GM19328 (cell line): ENCODE data around the gene WDR86.

Source experiments
- ATAC-seq: cut with Tn5 transposase; IDR thresholded peaks from one replicate; pipeline ENCODE4 v1.9.1; 2021; ENCODE audit warnings: mild to moderate bottlenecking, moderate library complexity; ENCODE audit not compliant: unreplicated experiment

Gene WDR86

DNA sequence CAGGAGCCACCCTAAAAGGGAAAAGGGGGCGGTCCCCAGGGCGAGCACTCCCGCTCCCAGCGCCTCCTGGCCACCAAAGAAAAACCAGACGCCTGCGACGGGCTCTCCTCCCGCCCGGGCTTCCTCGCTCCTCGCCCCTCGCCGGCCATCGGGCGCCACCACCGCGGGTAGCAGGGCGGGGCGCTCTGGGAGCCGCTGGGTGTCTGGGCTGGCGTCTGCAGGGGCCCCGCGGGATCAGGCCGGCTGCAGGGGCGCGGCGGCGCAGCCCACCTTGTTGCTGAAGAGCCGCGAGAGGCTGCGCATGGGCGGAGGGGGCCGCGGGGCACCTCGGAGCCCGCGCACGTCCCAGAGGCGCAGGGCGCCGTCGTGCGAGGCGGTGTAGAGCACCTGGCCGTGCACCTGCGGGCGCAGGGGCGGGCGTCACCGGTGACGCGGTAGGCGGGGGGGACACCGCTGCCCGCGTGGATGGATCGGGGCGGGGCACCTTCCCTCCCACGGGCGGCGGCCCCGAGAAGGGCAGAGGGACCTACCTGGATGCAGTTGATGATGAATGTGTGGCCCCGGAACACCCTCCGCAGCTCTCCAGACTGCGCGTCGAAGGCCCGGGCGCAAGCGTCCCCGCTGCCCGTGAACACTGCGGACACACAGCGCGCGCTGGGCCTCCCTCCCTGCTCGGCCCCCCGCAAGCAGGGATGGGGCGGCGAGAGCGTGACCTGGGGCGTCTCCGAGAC lies 28.3 kb downstream of the WDR86 start:
- ATAC-seq: no peak

DNA sequence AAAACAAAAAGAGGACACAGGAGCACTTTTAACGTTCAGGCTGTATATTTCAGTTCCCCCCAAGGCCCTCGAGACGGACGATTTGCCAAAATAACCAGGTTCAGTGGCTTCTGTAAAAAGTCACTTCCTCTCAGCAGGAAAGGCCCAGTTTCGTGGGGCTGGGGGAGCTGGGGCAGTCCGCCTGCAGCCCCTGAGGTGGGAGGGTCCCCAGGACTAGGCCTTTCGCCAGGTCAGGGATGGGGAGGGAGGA lies 28.8 kb downstream of the WDR86 start:
- no peak for ATAC-seq

DNA sequence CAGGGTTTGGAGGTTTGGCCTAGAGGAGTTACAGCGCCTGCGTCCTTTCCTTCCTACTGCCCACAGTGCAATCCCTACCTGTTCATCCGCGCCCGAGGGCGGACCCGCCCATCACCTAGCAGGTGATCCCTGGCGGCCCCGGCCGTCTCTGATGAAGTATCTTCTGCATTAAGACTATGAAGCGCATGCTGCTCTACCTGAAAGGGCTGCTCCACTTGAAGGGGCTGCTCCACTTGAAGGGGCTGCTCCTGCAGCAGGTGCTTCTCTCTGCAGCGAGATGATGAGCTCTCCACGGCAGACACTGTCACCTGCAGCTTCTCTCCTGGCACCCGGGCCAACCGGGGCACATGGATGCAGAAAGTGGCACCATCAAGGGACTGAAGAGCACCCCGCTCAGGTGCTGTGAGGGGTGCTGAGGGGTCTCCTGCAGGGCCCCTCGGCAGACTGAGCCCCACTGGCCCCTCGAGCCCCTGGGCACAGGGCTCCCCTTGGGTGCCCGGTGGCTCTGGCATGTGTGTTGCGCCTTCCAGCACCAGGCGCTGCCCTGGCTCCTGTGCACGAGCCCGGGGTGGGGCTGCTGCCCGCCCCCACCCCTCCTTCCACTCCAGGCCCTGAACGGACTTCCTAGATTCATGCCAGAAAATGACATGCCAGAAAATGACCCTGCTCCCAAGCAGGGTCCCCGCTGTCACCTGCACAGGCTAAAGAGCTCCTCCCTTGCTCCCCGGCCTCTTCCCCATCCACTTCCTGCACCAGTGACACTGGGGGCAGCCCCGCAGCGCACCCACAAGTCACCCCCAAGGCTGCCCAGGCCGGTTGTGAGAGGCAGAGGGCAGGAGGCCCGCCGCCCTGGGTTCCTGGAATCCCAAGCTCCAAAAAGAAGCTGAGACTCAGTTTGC lies 29.4 kb downstream of the WDR86 start:
- no peak for ATAC-seq

DNA sequence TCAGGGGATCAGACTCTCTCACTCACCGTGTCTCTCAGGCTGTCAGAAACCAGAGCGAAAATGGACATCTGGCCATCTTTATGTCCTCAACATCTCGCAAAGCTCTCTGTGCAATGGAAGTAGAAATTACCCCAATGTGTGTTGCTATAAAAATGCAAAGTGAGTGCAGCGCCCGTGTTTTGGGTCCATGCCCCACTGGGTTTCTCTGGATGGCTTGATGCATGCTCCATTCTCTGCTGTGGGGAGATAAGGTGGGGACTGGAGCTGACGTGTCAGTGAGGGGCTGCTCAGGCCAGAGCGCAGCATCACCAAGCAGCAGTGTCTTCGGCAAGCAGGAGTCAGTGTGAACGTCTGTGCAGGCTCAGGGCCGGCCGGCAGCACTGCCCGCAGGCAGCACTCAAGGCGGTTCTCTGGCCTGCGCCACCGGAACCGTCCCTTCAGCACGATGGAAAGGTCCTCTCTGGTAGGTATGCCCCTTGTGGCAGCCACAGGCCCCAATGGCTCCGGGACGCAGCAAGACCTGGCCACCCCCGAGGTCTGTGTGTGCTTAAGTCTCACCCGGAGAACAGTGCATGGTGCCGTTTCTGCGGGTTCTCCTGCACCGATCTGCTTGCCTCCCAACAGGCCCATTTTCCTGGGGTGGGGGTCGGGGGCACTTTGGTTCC lies 30.2 kb downstream of the WDR86 start:
- ATAC-seq: no peak

DNA sequence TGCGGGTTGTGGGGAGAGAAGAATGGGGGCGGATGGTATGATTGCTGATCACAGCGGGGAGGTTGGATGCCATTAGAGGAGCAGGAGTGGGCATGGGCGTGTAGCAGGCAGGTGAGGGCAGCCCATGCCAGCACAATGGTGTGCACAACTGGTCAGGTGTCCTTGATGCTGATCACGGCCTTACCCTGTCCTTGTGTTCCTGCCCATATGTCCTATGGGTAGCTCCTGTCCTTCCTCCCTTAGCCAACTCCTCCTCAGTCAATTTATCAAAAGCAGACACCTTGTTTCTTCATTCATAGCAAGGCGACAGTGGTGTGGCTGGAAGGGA lies 30.7 kb downstream of the WDR86 start:
- no peak for ATAC-seq

DNA sequence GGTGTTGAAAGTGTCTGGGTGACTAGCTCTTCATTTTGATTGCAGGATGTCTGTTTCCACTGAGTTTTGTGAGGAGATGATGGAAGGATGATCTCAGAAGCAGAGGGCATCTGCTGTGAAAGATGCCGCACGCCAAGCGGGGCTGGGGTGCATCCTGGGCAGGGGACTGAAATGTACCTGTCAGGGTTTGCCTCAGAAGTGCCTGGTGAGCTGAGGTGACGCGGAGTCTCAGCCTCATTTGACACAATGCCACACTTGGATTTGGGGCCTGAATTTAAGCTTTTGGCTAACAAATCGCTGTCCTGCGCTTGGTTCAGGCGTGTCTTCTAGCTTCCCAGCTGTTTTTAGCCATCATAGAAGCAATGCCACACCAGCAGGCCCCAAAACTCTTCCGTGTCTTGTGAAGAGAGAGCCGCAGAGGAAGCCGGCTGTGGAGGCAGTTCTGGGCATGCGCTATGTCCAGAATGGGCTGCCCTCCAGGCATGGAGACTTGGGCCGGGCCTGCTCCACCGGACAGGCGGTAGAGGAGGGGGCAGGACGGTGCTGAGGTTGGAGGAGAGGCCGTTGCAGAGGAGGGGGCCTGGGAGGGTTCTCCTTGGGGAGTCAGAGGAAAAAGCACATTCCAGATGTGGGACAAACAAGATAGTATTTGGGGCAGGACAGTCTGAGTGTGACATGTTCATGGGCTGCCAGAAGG lies 31.2 kb downstream of the WDR86 start:
- no peak for ATAC-seq

DNA sequence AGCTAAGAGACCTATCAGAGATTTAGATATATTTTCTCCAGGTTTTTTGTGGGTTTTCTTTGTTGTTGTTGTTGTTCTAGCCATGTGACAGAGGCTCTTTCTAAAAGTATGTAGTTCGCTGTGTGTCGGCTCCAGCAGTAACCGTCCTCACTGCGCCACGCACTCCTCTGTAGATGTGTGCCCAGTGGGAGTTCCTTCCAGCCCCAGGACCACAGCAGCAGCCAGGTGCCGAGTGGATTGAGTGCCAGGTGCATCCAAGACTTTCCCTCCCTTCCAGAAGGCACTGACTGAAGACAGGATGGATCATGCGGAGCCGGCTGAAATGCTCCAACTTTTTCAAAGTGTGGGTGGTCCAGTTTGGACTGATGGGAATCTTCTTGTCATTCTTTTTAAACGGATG lies 31.8 kb downstream of the WDR86 start:
- no peak for ATAC-seq

DNA sequence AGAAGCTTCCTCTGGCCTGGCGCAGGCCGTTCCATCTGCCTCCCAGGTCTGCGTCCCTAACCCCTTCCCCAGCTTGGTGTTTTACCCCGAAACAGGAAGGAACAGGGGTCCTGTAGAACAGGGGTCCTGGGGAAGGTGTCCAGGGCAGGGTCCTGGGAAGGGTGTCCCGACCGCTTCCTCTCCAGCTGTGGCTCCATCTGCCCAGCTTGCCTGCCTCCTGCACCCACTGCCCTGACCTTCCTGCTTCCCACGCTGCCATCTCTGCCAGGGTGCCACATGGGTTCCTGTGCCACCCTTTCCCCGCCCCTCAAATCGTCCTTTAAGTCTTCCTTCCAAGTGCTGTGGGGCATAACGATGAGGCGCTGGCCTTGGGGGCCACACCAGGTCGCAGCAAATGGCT lies 32.4 kb downstream of the WDR86 start:
- ATAC-seq: no peak

DNA sequence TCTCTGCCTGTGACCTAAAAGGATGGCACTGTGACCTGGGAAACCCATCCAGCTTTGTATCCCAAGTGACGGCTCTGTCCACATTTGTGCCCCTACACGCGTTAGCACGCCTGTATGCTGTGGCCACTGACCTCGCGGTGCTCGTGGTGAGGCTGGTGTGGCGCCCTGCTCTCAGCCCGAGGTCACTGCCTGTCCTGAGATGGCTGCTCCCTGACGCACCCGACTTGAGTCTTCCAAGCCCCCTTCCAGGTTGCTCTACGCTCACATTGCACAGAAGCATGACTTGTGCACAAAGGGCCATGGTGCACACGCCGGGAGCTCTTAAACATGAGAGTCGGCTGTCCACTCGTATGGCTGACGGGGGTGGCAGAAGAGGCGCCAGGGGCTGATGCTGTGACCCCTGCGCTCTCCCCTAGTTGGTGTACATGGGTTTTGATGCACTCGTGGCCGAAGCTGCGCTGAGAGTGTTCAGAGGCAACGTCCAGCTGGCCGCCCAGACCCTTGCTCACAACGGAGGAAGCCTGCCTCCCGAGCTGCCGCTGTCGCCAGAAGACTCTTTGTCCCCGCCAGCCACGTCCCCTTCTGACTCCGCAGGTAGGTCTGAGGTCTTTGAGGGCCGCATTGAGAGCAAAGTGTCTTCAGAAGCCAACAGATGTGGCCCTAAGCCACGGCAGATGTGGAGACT lies 33.5 kb downstream of the WDR86 start:
- no peak for ATAC-seq

DNA sequence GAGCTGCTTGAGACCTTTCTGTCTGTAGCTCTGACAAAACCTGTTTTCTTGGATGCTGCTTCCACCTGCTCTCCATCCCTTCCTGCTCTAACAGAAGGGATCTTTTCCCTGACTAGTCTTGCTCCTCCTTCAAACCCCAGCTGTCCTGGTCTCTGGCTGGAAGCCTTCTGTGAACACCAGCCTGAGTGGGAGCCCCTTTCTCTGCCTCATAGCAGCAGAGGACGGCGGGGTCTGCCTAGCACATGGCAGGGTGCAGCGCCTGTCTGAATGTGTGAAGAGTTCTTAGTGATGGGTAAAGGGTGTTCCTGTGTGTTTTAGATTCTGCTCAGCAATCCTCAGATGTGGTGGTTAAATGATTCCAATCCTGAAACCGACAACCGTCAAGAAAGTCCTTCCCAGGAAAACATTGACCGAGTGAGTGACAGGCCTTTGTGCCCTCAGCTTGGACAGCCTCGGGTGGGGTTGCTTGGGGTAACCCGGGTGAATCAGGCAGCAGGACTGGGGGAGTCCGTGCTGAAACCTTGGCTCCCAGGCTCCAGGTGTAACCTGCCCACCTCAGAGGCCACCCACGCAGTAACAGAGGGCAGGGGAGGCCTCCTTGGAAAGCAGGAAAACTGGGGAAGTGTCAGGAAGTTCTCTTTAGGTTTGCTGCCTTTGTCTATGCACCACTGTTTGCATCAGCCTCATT lies 34.2 kb downstream of the WDR86 start:
- no peak for ATAC-seq

DNA sequence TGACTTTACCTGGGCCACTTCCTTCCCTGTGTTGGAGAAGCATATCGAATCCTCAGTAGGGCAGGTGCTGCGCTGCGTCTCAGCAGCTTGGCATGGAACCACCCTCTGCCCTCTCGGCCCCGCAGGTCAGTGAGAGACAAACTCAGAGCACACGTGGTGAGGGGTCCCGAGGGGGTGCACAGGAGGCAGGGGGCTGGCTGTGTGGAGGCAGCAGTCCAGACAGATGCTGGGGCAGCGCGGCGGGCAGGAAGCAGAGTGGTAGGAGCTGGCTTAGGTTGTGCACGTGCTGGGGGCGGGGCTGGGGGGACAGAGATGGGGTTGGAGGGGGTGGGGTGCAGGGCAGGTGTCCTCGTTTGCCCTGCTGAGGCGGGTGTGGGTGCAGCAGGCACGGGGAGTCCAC lies 35.1 kb downstream of the WDR86 start:
- ATAC-seq: no peak

DNA sequence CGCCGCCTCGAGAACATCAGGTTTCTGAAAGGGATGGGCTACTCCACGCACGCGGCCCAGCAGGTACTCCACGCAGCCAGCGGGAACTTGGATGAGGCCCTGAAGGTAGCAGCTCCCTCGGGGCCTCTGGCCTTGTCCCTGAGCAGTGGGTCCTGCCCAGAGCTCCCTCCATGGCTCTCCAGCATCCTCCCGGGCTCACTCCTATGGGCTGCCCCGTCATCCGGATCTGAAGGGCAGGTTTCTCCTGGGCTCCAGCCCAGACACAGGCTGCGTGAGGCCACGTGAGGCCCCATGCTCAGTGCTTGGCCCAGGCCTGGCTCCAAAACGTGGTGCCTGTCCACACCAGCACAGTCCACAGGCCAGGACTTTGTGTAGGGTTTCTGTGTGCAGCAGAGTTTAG lies 35.7 kb downstream of the WDR86 start:
- ATAC-seq: no peak

DNA sequence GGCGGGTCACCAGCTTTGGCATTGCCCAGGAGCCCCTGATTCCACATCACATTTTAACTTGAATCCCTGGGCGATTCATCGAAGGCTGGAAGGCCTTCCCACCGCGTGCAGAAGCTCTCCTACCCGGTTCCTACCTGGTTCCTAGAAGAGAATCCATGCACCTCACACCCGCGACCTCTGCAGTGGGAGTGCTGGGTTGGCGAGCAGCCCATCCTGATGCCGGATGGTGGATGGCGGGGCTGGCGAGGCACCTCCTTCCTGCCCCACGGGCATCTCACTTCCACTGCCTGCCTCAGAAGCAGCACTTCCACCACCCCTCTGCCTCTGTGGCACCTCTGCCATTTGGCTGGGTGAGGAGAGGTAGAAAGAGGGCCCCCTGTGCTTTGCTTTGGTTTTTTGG lies 36.2 kb downstream of the WDR86 start:
- ATAC-seq: no peak

DNA sequence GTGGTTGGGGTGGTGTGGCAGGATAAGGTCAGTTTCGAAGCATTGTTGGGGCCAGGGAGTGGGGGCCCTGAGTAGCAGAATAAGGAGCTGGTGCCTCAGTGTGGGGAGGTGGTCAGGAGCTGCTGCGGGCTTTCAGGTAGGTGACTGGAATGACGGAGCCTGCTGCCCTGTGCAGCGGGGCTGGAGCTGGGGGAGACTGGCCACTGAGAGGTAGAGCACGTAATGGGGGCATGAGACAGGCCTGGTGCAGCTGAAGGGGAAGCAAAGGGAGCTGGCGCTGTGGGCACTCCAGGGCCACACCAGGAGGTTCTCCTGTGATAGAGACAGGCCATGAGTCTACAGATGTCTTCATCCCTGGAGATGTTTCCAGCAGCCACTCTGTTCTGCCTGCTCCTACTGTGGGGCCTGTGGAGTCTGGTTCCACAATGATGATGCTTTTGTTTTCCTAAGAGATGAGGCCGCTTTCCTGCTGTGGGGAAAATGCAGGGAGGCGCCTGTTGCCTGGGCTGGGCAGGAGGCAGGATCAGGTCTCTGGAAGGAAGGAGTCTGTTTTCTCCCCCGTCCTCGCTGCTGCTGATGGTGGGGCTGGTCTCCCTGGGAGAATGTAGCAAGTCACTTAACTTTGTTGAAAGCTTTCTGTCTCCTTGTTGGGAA lies 37.1 kb downstream of the WDR86 start:
- ATAC-seq: no peak

DNA sequence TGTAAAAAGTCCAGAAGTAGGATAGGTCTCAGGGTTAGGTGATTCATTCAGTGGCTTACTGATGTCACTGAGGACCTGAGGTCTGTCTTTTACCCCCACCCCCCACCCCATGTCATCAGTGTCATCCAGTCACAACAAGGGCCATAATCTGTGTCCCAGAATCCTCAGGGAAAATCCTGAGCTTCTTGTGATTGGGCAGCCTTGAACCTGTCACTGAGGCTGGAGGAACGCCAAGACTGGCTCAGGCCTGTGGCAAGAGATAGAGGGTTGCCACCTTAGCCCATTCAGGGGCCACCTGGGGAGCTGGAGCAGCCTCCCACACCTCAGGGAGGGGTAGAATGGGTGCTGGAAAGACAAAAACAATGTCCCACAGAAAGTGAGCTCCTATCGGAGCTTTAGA lies 38.6 kb downstream of the WDR86 start:
- ATAC-seq: no peak

DNA sequence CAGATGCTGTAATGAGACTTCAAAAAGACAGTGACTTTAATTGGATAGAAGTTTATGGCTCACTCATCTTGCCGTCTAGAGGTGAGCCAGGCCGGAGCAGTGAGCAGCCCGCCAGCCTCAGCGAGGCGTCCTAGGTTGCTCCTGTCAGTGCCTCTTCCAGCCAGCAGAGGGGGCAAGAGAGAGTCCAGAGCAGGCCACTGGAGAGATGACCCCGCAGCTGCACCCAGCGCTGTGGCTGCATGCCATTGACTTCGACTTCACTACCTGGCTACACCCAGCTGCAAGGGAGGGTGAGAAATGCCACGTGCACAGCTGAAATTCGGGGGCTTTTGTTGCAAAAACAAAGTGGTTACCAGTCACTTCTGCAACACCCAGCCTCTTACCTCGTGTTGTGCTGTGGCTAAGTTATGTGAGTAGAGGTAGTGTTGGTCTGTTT lies 41.7 kb downstream of the WDR86 start:
- ATAC-seq: peak; percentile 93

DNA sequence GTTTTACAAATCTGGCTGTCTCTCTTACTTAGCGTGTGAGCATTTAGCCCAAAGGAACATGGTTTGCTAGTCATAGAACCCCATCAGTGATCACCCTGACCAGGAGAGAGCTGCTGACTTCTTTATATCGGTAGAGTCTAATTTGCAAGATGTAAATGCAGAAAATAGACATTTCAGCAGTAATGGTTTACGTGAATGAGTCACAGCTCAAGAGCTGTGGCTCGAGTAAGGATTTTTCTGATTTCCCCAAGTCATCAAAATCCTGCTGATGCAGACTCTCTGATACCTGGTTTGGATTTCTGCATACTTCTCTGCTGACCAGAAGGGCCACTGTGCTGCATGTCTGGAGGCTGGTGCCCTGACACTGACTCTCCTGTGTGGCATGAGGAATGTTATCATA lies 42.6 kb downstream of the WDR86 start:
- no peak for ATAC-seq

DNA sequence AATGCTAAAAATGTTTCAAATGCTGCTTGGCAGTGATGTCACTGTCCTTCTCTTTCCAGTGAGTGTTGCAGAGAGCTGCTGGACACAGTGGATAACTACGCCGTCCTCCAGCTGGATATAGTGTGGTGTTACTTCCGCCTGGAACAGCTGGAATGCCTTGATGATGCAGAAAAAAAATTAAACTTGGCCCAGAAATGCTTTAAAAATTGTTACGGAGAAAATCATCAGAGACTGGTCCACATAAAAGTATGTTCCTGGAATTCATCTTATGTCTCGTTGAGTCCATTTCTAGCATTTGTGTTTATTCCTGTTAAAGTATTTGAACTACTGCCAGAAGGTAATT lies 43.0 kb downstream of the WDR86 start:
- ATAC-seq: no peak

DNA sequence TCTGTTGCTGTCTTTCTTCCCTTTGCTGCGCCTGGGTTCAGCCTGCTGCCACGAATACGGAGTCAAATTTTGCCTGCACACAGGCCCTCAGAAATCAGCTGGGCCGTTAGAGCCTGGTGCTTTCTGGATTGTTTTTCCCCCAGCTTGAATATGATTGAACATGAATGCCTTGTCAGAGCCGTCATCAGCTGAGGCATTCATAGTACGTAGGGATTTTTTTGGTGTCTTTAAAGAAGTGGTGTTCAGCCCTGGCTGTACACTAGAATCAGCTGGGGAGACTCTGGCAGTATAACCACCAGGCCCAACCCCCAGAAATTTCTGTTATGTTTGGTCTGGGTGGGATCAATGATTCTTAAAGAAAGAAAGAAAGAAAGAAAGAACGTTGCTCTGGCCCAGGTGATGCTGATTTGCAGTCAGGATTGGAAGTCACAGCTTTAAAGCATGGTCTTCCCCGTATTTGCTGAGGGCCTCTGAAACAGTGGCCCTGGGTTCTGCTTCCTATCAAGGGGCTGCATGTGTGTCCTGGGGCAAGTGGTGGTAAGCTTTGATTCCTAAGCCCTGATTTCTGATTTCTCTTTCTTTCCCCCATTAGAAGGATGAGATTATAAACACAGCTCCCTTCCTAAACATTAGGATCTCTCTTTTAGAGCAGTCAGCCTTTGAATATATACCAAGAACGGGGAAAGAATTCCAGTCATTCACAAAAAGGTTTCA lies 43.5 kb downstream of the WDR86 start:
- no peak for ATAC-seq
